Left forelimb (tissue), 1 donor: ENCODE measurements around the gene NFIX.
A peak's percentile ranks its signal among the peaks of the same experiment; 100 is the strongest.

ENCODE experiments used
- DNase-seq: peaks from one replicate; pipeline ENCODE4 v3.0.0-alpha.2; 2018; ENCODE audit warnings: low spot score

Gene NFIX

GRCh38 chr19:13093407-13094105 lies 98.3 kb downstream of the NFIX start:
- DNase-seq = peak; percentile 89

- DNase-seq = no peak
Measured at GRCh38 chr19:13094106-13094504, 98.8 kb downstream of the NFIX start.

GRCh38 chr19:13094771-13095392 lies 99.6 kb downstream of the NFIX start:
- DNase-seq = no peak

- DNase-seq = no peak
Measured at GRCh38 chr19:13095393-13095784, 100.1 kb downstream of the NFIX start.

GRCh38 chr19:13095934-13096927 lies 101.0 kb downstream of the NFIX start:
- DNase-seq = no peak

GRCh38 chr19:13097033-13097462 lies 101.8 kb downstream of the NFIX start:
- no peak for DNase-seq

- no peak for DNase-seq
Measured at GRCh38 chr19:13097463-13098258, 102.4 kb downstream of the NFIX start.

- DNase-seq = no peak
Measured at GRCh38 chr19:13098277-13099072, 103.2 kb downstream of the NFIX start.

- peak; percentile 67 for DNase-seq
Measured at GRCh38 chr19:13099073-13099999, 104.1 kb downstream of the NFIX start.

GRCh38 chr19:13100031-13100588 lies 104.8 kb downstream of the NFIX start:
- no peak for DNase-seq

GRCh38 chr19:13100841-13101589 lies 105.7 kb downstream of the NFIX start:
- peak; percentile 63 for DNase-seq

GRCh38 chr19:13101590-13102415 lies 106.5 kb downstream of the NFIX start:
- DNase-seq = no peak

- no peak for DNase-seq
Measured at GRCh38 chr19:13102416-13102665, 107.1 kb downstream of the NFIX start.

GRCh38 chr19:13102666-13103580 lies 107.6 kb downstream of the NFIX start, which contains the start of gene LYL1:
Gene LYL1, minus strand, starts transcription at chr19:13102858. Its CDS starts 1,687 bp downstream, at chr19:13101171.
- peak; percentile 72 for DNase-seq

GRCh38 chr19:13103581-13104359 lies 108.5 kb downstream of the NFIX start:
- DNase-seq = peak; percentile 59

GRCh38 chr19:13104360-13104847 lies 109.1 kb downstream of the NFIX start:
- DNase-seq = peak; percentile 72
